ENCODE measurements around the gene INTS3. TPM values are rescaled to one million over a fixed set of nuclear protein-coding genes. Genes with fewer than 3 reads are reported as not detected.

Gene INTS3
- total RNA-seq, 1 experiment from 2014 or later, result 56.7 TPM

- no TSS peak for BruUV-seq (replicated peaks)
- TF ChIP-seq EZH2 (IDR thresholded peaks at IDR 0.05; ENCODE audit: borderline replicate concordance, low read depth, low read length, poor library complexity, severe bottlenecking), result no peak
- TF ChIP-seq, protein P1, sequence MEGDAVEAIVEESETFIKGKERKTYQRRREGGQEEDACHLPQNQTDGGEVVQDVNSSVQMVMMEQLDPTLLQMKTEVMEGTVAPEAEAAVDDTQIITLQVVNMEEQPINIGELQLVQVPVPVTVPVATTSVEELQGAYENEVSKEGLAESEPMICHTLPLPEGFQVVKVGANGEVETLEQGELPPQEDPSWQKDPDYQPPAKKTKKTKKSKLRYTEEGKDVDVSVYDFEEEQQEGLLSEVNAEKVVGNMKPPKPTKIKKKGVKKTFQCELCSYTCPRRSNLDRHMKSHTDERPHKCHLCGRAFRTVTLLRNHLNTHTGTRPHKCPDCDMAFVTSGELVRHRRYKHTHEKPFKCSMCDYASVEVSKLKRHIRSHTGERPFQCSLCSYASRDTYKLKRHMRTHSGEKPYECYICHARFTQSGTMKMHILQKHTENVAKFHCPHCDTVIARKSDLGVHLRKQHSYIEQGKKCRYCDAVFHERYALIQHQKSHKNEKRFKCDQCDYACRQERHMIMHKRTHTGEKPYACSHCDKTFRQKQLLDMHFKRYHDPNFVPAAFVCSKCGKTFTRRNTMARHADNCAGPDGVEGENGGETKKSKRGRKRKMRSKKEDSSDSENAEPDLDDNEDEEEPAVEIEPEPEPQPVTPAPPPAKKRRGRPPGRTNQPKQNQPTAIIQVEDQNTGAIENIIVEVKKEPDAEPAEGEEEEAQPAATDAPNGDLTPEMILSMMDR (conservative IDR thresholded peaks at IDR 0.05; ENCODE audit: low read depth, low read length), result no peak
- intact Hi-C loops (cut with micrococcal nuclease; ENCODE audit: unreplicated experiment), result no loop called here
- POLR2A ChIA-PET (ENCODE audit: low non-redundant PET), result no interaction called here
- H3K9me3 ChIP-seq (ENCODE audit: low read depth, low read length, poor library complexity, severe bottlenecking), result no peaks in the 10 kb centered on the region
- peaks cover 36% of the 10 kb centered on the region for H3K36me3 ChIP-seq (ENCODE audit: insufficient read depth, low read length, poor library complexity, severe bottlenecking)
- CTCF ChIA-PET, result no interaction called here
- no peak overlapping the region for H3K27ac ChIP-seq (ENCODE audit: low read depth, low read length, poor library complexity, severe bottlenecking)
- DNase-seq (ENCODE audit: low spot score), result peak; percentile 70
- H3K27me3 ChIP-seq (replicated peaks; ENCODE audit: insufficient read depth, low read depth, low read length, poor library complexity), result no peaks in the 10 kb centered on the region
- no peak overlapping the region for H3K4me3 ChIP-seq (ENCODE audit: low read depth, low read length, poor library complexity, severe bottlenecking)
- peaks cover 12% of the 10 kb centered on the region for H3K4me1 ChIP-seq (ENCODE audit: insufficient read depth, low read length, poor library complexity, severe bottlenecking)
Measured at GRCh38 chr1:153818876-153819275, 91.0 kb downstream of the INTS3 start.

Small RNAs within 50 kb of the gene (microRNA-seq; reads per million reads assigned to microRNA genes)
- gene MIR8083, result not detected

Other genes with a start within 250 kb of the INTS3 start
- gene S100A6, start 192.1 kb upstream of the INTS3 start, total RNA-seq (2021), result 73.6 and 106 TPM in 2 replicates
- not detected in 2 replicates for gene S100A5, start 187.1 kb upstream of the INTS3 start, total RNA-seq (2021)
- gene S100A4, start 182.2 kb upstream of the INTS3 start, total RNA-seq (2021), result 17.8 and 20.0 TPM in 2 replicates
- 0.61 and 0.99 TPM in 2 replicates for gene S100A3, start 178.8 kb upstream of the INTS3 start, total RNA-seq (2021)
- 2.4 and 4.5 TPM in 2 replicates for gene S100A2, start 162.2 kb upstream of the INTS3 start, total RNA-seq (2021)
- gene S100A16, start 114.9 kb upstream of the INTS3 start, total RNA-seq (2021), result 0.43 TPM in 1 of 2 replicates, not detected in the other
- not detected in 2 replicates for gene S100A14, start 111.7 kb upstream of the INTS3 start, total RNA-seq (2021)
- gene S100A13, start 100.5 kb upstream of the INTS3 start, total RNA-seq (2021), result 11.0 and 18.0 TPM in 2 replicates
- 0.72 TPM in 1 of 2 replicates, not detected in the other for gene S100A1, start 99.6 kb upstream of the INTS3 start, total RNA-seq (2021)
- gene CHTOP, start 94.0 kb upstream of the INTS3 start, total RNA-seq (2021), result 99.8 and 101 TPM in 2 replicates
- gene SNAPIN, start 69.3 kb upstream of the INTS3 start, total RNA-seq (2021), result 47.4 and 55.9 TPM in 2 replicates
- gene ILF2, start 57.1 kb upstream of the INTS3 start, total RNA-seq (2021), result 391 and 420 TPM in 2 replicates
- gene NPR1, start 49.4 kb upstream of the INTS3 start, total RNA-seq (2021), result 0.87 and 1.1 TPM in 2 replicates
- gene SLC27A3, start 47.4 kb downstream of the INTS3 start, total RNA-seq (2021), result 5.0 and 5.7 TPM in 2 replicates
- 58.8 and 67.3 TPM in 2 replicates for gene GATAD2B, start 194.9 kb downstream of the INTS3 start, total RNA-seq (2021)
- gene DENND4B, start 218.7 kb downstream of the INTS3 start, total RNA-seq (2021), result 61.5 and 66.6 TPM in 2 replicates
- gene CRTC2, start 230.6 kb downstream of the INTS3 start, total RNA-seq (2021), result 37.8 and 40.8 TPM in 2 replicates
- 90.7 and 97.3 TPM in 2 replicates for gene SLC39A1, start 235.5 kb downstream of the INTS3 start, total RNA-seq (2021)
- gene CREB3L4, start 239.9 kb downstream of the INTS3 start, total RNA-seq (2021), result 8.7 and 14.4 TPM in 2 replicates
- 126 and 142 TPM in 2 replicates for gene JTB, start 249.6 kb downstream of the INTS3 start, total RNA-seq (2021)

All from A673 (cell line).